ENCODE data around the gene UBE2QL1. TPM values are rescaled to one million over a fixed set of nuclear protein-coding genes. Genes with fewer than 3 reads are reported as not detected.

UBE2QL1 gene
- total RNA-seq, 1 donor from 2014 or later = 2.9 TPM

- H3K36me3 Mint-ChIP-seq (ENCODE audit: insufficient read depth) = no peaks in the 10 kb centered on the region
- no peak for TF ChIP-seq CTCF (IDR thresholded peaks at IDR 0.05; ENCODE audit: unreplicated experiment)
- no peak overlapping the region for H3K27ac Mint-ChIP-seq
- H3K27me3 Mint-ChIP-seq = peaks cover 10% of the 10 kb centered on the region
- H3K4me3 Mint-ChIP-seq (ENCODE audit: low read depth) = no peak overlapping the region
- peaks cover 36% of the 10 kb centered on the region for H3K4me1 Mint-ChIP-seq (ENCODE audit: low read depth)
- no peak for DNase-seq (ENCODE audit: low spot score, unreplicated experiment)
- peaks cover 3% of the 10 kb centered on the region for H3K9me3 Mint-ChIP-seq (ENCODE audit: low read depth)
Measured at GRCh38 chr5:6496636-6497035, 48.0 kb downstream of the UBE2QL1 start.

GRCh38 chr5:6497262-6497661 lies 48.6 kb downstream of the UBE2QL1 start:
- Mint-ChIP-seq H3K4me3 (ENCODE audit: low read depth) (no peak overlapping the region), H3K36me3 (ENCODE audit: insufficient read depth) (no peaks in the 10 kb centered on the region), H3K27me3 (peaks cover 4% of the 10 kb centered on the region), H3K27ac (no peak overlapping the region), H3K9me3 (ENCODE audit: low read depth) (peaks cover 3% of the 10 kb centered on the region), H3K4me1 (ENCODE audit: low read depth) (peaks cover 36% of the 10 kb centered on the region)
- no peak for TF ChIP-seq CTCF (IDR thresholded peaks at IDR 0.05; ENCODE audit: unreplicated experiment)
- no peak for DNase-seq (ENCODE audit: low spot score, unreplicated experiment)

- peaks cover 7% of the 10 kb centered on the region for H3K9me3 Mint-ChIP-seq (ENCODE audit: low read depth)
- no peak overlapping the region for H3K27ac Mint-ChIP-seq
- H3K27me3 Mint-ChIP-seq = no peaks in the 10 kb centered on the region
- no peak for TF ChIP-seq CTCF (IDR thresholded peaks at IDR 0.05; ENCODE audit: unreplicated experiment)
- no peak for DNase-seq (ENCODE audit: low spot score, unreplicated experiment)
- no peak overlapping the region for H3K4me3 Mint-ChIP-seq (ENCODE audit: low read depth)
- H3K36me3 Mint-ChIP-seq (ENCODE audit: insufficient read depth) = no peaks in the 10 kb centered on the region
- H3K4me1 Mint-ChIP-seq (ENCODE audit: low read depth) = peaks cover 36% of the 10 kb centered on the region
Measured at GRCh38 chr5:6498968-6499367, 50.3 kb downstream of the UBE2QL1 start.

- H3K4me3 Mint-ChIP-seq (ENCODE audit: low read depth) = no peak overlapping the region
- H3K36me3 Mint-ChIP-seq (ENCODE audit: insufficient read depth) = no peaks in the 10 kb centered on the region
- no peak overlapping the region for H3K27ac Mint-ChIP-seq
- no peak for TF ChIP-seq CTCF (IDR thresholded peaks at IDR 0.05; ENCODE audit: unreplicated experiment)
- DNase-seq (ENCODE audit: low spot score, unreplicated experiment) = no peak
- peaks cover 30% of the 10 kb centered on the region for H3K4me1 Mint-ChIP-seq (ENCODE audit: low read depth)
- H3K27me3 Mint-ChIP-seq = no peaks in the 10 kb centered on the region
- peaks cover 7% of the 10 kb centered on the region for H3K9me3 Mint-ChIP-seq (ENCODE audit: low read depth)
Measured at GRCh38 chr5:6501701-6502100, 53.0 kb downstream of the UBE2QL1 start.

- Mint-ChIP-seq H3K4me1 (ENCODE audit: low read depth) (peaks cover 25% of the 10 kb centered on the region), H3K27me3 (no peaks in the 10 kb centered on the region), H3K36me3 (ENCODE audit: insufficient read depth) (no peaks in the 10 kb centered on the region), H3K27ac (no peak overlapping the region), H3K4me3 (ENCODE audit: low read depth) (no peak overlapping the region), H3K9me3 (ENCODE audit: low read depth) (peaks cover 7% of the 10 kb centered on the region)
- TF ChIP-seq CTCF (IDR thresholded peaks at IDR 0.05; ENCODE audit: unreplicated experiment) = no peak
- DNase-seq (ENCODE audit: low spot score, unreplicated experiment) = no peak
Measured at GRCh38 chr5:6502421-6502820, 53.8 kb downstream of the UBE2QL1 start.

Measured in progenitor cell of endocrine pancreas (in vitro differentiated cells).